HG03045 (cell line): ENCODE data around the gene IL1RAP.
"Not testable (repeated sequence)": the region's sequence is repeated elsewhere in the genome, so short reads cannot be mapped to it uniquely, and the experiment has no call there.

Experiments
- ATAC-seq: cut with Tn5 transposase; IDR thresholded peaks from one replicate; pipeline ENCODE4 v1.9.1; 2021; ENCODE audit warnings: mild to moderate bottlenecking, moderate library complexity; ENCODE audit not compliant: unreplicated experiment

IL1RAP gene

DNA sequence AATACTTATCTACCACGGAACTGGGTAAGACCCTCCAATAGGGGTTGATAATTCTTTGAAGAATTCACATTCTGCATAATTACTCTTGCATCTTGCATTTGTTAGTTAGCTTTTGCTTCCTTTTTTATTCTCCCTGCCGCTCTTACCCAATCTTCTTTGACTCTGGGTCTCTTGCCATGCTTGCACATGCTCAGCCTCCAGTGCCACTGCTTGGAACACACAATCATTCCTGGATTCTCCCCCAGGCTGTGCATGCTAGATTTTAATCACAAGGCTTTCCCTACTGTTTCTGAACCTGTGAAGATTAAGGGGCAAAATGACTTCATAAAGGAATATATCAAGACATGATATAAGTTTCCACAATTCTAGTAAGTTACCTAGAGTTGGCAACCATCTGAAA lies 133.1 kb downstream of the IL1RAP start:
- ATAC-seq: no peak

DNA sequence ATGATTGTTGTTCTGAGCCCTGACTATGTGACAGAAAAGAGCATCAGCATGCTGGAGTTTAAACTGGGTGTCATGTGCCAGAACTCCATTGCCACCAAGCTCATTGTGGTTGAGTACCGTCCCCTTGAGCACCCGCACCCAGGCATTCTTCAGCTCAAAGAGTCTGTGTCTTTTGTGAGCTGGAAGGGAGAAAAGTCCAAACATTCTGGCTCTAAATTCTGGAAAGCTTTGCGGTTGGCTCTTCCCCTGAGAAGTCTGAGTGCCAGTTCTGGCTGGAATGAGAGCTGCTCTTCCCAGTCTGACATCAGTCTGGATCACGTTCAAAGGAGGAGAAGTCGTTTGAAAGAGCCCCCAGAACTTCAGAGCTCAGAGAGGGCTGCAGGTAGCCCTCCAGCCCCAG lies 142.0 kb downstream of the IL1RAP start:
- ATAC-seq: no peak

DNA sequence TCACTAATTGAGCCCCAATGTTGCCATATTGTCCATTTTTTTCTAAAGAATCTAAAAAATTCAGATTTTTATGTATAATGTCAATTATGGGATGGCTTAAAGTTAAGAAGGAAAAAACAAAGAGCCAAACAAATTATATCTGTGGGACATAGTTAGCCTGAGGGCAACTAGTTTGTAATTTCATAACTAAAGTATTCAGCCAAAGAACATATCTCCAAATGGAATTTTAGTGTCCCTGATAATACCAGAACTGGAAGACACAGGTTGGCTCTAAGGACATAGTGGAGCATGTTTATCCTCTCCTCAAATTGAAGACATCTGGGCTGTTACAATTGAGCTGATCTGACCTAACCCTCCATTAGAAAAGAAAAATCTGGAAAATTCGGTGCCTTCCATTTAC lies 144.2 kb downstream of the IL1RAP start:
- ATAC-seq: no peak

DNA sequence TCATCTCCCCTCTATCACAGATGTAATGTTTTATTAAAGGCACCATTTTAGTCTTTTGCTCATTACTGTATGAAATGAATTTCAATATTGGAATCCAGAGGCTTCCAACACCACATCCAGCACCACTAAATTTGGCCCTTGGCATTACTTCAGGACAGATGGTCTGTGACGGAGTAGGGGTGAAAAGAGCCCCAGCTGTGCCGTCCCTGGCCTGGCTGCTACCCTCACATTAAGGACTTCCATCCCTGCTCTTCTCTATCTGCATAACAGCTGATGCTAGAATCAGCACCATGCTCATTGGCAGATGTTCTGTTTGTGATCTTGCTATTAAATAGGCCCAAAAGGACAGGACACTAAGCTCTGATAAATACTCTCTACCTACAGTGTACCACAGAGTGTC lies 152.9 kb downstream of the IL1RAP start:
- no peak for ATAC-seq

DNA sequence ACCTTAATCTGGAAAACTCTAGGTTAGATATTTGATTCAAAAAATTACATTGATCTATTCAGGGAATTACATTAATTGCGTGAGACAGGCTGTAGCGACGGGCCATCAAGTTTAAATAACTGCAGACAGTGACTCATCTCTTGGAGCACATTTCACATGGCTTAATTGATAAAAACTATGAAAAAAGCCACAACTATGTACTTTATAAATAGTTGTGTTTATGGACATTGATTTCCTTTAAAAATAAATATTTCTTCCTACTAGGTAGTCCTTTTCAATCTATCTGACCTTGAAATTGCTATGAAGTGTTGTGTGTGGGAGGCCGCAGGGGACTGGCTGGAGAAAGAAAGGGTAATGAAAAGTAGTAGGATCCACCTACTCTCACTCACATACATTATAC lies 157.8 kb downstream of the IL1RAP start:
- no peak for ATAC-seq

DNA sequence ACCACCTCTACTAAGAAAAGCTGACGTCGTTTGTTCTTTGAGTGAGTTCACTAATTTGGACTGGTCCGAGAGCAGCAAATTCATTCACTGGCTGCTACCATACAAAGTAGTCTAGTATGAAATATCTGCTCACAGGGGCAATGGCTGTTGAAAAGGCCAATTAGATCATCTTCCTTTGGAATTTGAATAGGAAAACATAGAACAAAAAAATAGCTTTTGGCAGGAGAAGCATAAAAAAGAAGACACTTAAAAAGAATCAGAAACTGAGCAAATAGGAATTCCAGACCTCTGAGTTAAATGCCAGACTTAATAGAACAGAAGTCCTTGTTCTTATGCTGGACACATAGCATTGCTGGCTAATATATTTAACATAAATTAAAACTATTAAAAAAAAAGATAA lies 159.3 kb downstream of the IL1RAP start:
- ATAC-seq: no peak

DNA sequence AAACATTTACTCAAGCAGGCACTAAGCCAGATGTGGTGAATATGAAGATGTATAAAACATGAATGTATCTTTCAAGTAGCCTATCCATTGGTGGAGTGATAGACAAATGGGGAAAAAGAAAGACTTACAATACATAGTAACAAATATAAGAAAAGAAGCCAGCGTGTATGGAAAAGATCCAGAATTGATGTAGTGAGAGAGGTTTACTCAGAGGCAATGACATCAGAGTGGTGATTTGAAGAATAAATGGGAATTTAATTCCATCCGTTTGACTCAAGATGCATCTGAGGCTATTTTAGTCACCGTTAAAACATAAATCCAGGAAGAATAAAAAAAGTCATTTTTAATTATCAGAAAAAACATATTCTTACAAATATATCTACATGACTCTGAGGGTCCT lies 162.6 kb downstream of the IL1RAP start:
- ATAC-seq: no peak

DNA sequence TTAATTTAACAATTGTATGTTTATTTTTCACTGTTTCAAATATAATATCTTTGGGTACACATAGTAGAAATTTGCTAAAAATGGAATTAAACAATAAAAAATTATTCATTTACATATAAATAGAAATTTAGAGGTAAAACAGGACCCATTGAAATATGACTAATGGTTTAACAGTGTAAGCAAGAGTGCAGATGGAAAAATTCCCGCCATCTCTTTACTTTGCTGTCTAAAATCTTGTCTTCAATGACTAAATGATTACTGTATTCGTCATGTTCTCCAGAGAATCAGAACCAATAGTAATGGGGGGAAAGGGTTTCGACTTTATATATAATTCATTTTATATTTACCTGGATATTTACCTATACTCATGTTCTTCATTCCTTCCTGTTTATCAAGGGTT lies 163.1 kb downstream of the IL1RAP start:
- no peak for ATAC-seq

DNA sequence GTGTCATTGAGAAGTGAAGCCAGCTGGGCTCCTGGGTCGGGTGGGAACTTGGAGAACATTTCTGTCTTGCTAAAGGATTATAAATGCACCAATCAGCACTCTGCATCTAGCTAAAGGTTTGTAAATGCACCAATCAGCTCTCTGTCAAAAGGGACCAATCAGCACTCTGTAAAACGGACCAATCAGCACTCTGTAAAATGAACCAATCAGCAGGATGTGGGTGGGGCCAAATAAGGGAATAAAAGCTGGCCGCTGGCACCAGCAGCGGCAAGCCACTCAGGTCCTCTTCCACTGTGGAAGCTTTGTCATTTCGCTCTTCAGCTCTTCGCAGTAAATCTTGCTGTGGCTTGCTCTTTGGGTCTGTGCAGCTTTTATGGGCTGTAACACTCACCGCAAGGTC lies 164.0 kb downstream of the IL1RAP start:
- ATAC-seq: not testable (repeated sequence)

DNA sequence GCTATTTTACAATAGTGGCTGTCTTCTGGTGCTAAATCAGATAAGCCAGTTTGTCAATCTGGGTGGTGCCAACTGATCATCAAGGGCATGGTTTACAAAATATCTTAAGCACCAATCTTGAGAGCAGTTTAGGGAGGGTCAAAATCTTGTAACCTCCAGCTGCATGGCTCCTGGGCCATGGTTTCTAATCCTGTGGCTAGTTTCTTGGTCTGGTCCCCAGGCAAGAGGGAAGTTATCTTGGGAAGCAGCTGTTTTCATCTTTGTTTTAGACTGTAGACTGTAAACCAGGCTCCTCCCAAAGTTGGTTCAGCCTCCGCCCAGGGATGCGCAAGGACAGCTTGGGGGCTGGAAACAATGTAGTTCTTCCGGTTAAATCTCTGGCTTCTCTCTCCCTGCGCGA lies 166.8 kb downstream of the IL1RAP start:
- ATAC-seq: no peak

DNA sequence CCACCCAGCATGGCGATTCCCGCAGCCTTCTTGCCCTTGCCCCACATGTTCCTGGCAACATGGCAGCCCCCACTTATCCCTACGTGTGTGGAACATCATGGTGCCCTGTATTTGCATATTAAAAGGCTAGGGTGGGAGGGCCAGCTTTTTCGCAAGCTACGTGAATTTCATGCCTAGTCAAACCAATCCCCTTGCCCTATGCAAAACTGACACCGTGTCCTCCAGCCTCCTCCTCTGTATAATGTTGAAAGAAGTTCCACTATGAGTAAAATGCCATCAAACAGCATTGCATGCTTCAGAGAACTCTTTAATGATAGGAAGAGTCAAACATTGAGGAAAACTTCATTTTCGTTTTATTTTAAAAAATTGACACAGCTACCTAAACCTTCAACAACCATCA lies 170.9 kb downstream of the IL1RAP start:
- no peak for ATAC-seq

DNA sequence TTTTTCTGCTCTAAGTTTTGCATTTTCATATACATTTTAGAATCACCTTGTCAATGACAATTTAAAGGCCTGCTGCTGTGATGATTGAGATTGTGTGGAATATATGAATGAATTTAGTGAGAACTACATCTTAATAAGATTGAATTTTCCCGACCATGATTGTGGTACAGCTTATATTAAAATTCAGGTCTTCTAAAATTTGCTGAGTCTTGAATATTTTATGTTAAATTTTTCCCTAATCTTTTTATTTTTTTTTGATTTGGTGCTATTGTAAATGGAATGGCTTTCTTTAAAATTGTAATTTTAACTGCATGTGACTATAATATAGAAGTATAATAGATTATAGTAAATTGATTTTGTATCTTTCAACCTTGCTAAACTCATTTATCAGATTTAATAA lies 172.1 kb downstream of the IL1RAP start:
- no peak for ATAC-seq

DNA sequence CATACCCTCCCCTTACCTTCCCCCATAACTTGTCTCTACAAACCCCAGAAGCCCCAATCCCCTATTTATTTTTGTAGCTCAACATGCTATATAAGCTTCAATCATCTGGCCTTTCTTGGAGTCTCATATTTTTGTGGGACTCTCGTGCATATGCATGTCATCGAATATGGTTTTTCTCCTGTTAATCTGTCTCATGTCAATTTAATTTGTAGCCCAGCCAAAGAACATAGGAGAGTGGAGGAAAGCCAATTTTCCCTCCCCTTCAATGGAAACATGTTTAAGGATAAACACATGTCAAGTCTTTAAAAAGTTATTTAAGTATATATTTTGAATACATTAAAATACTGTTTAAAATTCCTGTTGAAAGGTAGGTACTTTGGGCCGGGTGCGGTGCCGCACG lies 176.4 kb downstream of the IL1RAP start:
- no peak for ATAC-seq

DNA sequence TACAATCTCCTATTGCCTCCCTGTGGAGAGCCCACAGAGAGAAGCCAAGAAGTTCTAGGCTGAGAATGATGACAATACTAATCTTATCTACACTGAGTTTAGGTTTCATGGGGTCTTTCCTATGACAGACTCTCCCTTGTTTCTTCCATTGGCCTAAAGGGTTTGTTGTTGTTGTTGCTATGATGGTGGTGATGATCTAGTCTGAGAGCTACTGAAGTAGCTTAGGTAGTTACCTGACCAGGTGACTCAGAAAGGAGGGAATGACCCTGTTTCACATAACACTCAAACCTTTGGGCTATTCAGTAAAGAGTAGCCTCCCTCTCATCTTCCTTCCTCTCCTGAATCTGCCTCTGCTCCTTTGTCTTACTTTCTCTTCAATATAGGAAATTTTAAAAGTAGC lies 178.4 kb downstream of the IL1RAP start:
- no peak for ATAC-seq

DNA sequence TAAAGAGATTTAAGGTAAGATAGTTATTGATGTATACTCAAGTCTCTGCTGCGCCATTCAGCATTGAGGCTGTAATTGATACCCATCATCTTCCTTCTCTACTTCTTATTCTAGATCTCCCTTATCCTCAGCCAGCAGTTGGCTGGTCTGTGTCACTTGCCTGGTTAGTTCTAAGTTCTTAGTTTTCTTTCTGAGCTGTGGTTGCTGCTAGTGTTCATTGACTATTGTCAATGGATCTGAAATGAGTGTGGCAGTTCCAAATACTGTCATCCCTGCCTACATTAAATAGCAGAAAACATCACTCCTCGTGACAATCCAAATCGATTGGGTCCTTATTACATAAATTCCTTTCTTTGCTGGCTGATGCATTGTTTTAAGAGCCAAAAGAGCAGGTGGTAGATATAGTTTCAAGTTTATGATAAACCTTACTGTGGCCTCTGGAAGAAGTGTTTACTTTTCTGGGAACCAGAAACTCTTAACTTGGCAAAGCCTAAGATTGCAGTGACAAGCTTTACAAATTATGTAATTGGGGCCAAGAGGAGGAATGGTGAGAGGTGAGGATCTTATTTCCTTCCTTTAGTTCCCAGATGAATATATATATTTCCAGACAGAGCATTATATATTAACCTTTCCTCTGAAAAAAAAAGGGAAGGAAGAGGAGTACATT lies 180.6 kb downstream of the IL1RAP start:
- no peak for ATAC-seq

DNA sequence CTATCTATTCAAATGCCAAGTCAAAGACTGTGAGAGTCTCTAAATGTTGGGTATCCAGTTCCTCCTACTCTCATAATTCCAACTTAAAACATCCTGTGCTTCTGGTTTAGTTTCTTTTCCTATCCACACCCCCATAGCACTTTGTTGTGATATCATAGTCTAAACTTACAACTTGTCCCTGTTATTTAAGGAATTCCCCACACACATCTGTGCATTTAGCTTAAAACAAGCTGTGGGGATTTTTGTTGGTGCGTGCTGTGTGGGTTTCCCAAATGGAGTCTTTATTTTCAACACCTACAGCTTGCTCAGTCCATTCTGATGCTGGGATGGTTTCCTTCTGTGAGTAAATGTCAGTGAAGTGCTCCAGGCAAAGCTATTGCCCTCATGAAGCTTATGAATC lies 181.3 kb downstream of the IL1RAP start:
- ATAC-seq: no peak

DNA sequence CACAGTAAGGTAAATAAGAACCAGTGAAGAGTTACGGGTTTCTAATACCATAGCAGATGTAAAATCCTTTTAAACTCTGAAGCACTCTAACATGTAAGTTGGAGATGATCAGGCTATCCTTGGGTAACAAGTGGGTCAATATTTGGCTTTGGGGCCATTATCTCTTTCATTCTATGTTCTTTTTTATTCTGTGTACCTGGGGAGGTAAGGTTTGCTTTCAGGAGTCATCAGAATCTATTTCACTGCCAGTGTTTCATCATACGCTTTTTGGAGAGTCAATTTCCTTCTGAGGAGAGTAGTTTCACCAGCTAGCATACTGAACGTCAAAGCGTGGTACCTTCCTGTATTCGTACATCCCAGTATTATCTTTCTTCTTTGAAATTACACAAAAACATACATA lies 182.1 kb downstream of the IL1RAP start:
- ATAC-seq: no peak

DNA sequence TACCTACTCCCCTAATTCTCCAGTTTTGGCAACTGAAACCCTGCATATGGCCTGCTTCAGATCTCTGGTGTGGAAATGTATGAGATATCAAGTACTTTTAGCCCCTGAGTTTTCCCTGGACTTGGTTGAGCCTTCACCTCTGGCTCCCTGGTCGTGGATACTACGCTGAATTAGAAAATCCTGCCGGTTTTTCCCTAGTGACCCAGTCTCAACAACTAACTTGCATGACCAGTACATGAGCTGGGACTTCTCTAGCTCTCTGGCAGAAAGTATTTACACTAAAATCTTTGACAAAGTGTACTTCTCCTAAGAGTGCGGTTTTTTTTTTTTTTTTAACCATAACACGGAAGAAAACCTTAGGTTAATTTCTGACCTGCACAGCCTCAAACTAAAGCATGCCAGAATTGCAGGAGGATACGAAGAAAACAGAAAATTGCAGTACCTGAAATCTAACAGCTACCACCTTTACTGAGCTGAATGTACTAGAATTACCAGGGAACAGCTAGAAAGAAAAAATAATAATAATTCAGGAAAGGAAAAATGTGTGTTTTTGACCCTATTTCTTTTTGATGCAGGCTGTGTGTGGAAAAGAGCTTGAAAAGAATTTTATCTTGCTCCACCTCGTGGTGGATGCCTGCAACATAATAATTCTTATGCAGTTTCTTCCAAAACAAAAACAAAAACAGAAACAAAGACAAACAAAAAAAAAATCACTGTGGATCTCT lies 183.1 kb downstream of the IL1RAP start:
- no peak for ATAC-seq

DNA sequence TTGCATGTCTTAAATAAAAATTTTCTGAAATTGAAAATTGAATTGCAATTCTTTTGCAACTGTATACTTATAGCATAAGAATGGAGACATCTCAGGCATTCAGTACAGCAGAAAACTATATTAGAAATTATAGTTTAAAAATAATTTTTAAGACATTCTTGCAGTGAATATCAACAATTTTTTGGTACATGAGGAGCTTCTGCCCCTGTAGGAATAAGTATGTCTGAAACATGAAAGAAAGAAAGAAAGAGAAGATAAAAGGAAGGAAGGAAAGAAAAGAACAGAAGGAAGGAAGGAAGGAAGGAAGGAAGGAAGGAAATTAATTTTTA lies 183.6 kb downstream of the IL1RAP start:
- ATAC-seq: no peak

DNA sequence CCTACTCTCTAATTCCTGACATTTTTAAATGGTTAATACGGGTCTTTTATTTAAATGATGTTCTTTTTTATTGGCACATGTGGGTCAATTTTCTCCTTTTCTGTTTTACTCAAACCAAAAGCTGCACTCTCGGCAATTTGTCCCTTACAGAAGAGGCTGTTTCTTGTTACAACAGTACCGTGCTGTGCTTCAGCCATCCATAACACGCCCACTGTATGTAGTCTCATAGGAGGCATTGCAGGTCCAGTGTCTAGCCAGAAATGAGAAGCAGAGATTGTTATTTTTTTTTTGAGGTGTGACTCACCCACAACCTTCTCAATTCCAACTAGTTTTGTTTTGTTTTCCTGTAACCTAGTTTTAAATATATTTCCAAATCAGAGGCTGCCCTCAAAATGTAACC lies 184.0 kb downstream of the IL1RAP start:
- no peak for ATAC-seq

DNA sequence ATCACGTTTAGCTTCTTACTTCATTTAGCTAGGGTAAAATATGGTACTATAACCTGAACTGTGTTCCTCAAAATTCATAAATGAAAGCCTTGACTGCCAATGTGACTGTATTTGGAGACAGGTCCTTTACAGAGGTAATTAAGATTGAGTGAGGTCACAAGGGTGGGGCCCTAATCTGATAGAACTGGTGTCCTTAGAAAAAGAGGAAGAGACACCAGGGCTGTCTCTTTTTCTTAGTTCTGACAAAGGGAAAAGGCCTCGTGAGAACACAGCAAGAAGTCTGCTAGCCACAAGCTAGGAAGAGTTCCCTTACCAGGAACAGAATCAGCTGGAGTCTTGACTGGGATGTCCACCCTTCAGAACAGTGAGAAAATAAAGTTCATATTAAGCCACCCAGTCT lies 185.9 kb downstream of the IL1RAP start:
- no peak for ATAC-seq

DNA sequence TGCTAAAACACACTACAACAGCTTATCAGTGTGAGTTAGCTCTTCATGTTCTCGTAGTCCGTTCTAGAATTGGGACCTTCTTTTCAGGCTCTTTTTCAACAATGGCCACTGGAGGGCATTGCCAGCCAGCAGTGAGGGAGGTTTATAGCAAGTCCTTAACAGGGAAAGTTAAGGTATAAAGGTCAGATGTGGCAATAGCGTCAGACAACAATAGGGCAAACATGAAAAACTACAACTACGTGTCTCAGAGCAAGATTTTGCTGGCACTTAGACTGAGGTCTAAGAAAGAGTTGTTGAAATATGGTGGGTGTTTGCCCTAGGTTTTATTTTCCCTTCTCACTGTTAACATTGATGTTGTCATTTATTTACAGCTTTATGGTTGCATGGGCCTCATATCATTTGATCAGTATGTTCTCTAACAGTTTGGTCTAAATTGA lies 187.2 kb downstream of the IL1RAP start:
- ATAC-seq: no peak

DNA sequence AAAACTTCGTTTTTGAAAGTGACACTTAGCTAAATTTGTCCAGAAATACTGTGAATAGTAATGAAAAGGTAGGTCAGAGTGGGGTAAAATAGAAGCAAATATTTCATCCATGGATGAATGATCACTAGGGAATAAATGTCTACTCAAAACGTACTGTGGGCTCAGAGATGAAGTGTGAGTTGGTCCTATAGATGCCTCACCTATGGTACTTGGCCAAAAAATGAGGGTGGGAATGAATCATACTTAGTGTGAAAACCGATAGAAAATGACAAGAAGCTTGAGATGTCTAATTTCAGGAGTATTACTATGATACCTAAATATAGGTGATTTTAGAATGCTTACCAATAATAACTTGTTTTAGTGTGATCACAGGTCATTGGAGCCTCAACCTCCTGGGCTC lies 192.7 kb downstream of the IL1RAP start:
- no peak for ATAC-seq
